K562 (cell line): Measurements from ENCODE around the gene LBR.

Source experiments
- EZH2 ChIP-seq: IDR thresholded peaks from 2 replicates; pipeline ENCODE4 v1.6.1; 2012; ENCODE audit warnings: low read depth, mild to moderate bottlenecking, inconsistent platforms, low read length, borderline replicate concordance
- MAFG ChIP-seq: fragments of 450-650 bp; conservative IDR thresholded peaks from 2 replicates; pipeline ENCODE4 v1.6.1; 2016; ENCODE audit warnings: missing genetic modification characterization, missing compliant biosample characterization
- RBM25 ChIP-seq: fragments of 200-400 bp; formaldehyde crosslinking; IDR thresholded peaks from 2 replicates; pipeline ENCODE4 v1.6.1; 2018; ENCODE audit warnings: low read length, low read depth, moderate library complexity; ENCODE audit not compliant: severe bottlenecking
- SRF ChIP-seq, 2 experiments: fragments of 250-450, 450-650 bp in 1 of 2; sonication (Bioruptor Pico) in 1 of 2; sonication (generic) in 1 of 2; formaldehyde crosslinking; IDR thresholded peaks; 2 replicates each; pipeline versions ENCODE4 v1.5.0 to v1.5.1; 2020 to 2022; ENCODE audit warnings: mild to moderate bottlenecking in 1 of 2, missing genetic modification reagents in 1 of 2
- TBP ChIP-seq: optimal IDR thresholded peaks from 2 replicates; pipeline ENCODE3; 2011; ENCODE audit warnings: low read depth, low read length, improper control_type of control experiment
- ZBED1 ChIP-seq: IDR thresholded peaks from 2 replicates; pipeline ENCODE4 v1.6.1; 2014
- TF ChIP-seq, protein P1 (sequence below), 2 experiments: fragments of 150-350 bp in 1 of 2; IDR thresholded peaks; 2 replicates each; pipeline ENCODE4 v1.6.1; 2012 to 2016; ENCODE audit warnings: low read depth in 2 of 2, low read length in 2 of 2, mild to moderate bottlenecking in 1 of 2, moderate library complexity in 1 of 2

DNA sequence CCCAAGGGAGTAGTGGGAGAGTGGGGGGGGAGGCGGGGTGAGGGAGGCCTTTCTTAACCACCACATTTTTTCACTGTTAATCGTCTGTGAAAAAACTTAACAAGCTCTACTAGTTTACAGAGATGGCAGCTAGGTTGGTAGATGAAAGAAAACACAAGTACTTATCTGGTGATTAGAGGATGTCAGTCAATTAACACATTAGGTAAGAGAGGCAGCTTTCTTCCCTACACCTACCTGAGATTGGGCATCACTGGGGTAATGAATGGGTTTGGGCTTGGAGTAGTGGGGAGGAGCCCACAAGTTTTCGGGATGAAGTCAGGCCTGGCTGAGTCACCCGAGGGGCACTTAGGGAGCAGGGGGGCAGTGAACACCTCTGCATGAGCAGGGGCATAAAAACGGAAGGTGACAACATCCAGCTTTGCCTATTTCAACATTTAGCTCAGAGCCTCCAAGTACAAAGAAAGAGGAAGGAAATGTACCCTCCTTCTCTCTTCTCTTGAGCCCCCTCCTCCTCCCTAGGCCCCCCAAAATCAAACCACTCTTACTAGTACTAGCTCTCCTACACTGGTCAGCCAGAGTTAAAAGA, 2.5 kb downstream of the LBR start:
- TF ChIP-seq EZH2 (no peak), SRF (CRISPR knock-in tag; IDR thresholded peaks at IDR 0.05) (no peak), ZBED1 (no peak), RBM25 (no peak), MAFG (tag) (no peak), TBP (no peak)
- TF ChIP-seq, protein P1, sequence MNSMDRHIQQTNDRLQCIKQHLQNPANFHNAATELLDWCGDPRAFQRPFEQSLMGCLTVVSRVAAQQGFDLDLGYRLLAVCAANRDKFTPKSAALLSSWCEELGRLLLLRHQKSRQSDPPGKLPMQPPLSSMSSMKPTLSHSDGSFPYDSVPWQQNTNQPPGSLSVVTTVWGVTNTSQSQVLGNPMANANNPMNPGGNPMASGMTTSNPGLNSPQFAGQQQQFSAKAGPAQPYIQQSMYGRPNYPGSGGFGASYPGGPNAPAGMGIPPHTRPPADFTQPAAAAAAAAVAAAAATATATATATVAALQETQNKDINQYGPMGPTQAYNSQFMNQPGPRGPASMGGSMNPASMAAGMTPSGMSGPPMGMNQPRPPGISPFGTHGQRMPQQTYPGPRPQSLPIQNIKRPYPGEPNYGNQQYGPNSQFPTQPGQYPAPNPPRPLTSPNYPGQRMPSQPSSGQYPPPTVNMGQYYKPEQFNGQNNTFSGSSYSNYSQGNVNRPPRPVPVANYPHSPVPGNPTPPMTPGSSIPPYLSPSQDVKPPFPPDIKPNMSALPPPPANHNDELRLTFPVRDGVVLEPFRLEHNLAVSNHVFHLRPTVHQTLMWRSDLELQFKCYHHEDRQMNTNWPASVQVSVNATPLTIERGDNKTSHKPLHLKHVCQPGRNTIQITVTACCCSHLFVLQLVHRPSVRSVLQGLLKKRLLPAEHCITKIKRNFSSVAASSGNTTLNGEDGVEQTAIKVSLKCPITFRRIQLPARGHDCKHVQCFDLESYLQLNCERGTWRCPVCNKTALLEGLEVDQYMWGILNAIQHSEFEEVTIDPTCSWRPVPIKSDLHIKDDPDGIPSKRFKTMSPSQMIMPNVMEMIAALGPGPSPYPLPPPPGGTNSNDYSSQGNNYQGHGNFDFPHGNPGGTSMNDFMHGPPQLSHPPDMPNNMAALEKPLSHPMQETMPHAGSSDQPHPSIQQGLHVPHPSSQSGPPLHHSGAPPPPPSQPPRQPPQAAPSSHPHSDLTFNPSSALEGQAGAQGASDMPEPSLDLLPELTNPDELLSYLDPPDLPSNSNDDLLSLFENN (IDR thresholded peaks at IDR 0.05; ENCODE audit: low read depth in 2 of 2, low read length in 2 of 2), result no peak
